ENCODE results near the gene DHRSX. TPM values are rescaled to one million over a fixed set of nuclear protein-coding genes. Genes with fewer than 3 reads are reported as not detected.
"Not testable (repeated sequence)": the region's sequence is repeated elsewhere in the genome, so short reads cannot be mapped to it uniquely, and the experiment has no call there.

DHRSX gene
- polyA plus RNA-seq, 1 donor from 2014 or later = 27.5 TPM

- Mint-ChIP-seq H3K9me3 (no peaks in the 10 kb centered on the region), H3K4me1 (peaks cover 0 to 4% (median 3%) of the 10 kb centered on the region in 3 donors), H3K27ac (no peak overlapping the region), H3K36me3 (peaks cover 4% of the 10 kb centered on the region), H3K27me3 (no peaks in the 10 kb centered on the region), H3K4me3 (no peak overlapping the region)
Observed at GRCh38 chrX:2464677-2465166, 36.1 kb downstream of the DHRSX start.

DNA sequence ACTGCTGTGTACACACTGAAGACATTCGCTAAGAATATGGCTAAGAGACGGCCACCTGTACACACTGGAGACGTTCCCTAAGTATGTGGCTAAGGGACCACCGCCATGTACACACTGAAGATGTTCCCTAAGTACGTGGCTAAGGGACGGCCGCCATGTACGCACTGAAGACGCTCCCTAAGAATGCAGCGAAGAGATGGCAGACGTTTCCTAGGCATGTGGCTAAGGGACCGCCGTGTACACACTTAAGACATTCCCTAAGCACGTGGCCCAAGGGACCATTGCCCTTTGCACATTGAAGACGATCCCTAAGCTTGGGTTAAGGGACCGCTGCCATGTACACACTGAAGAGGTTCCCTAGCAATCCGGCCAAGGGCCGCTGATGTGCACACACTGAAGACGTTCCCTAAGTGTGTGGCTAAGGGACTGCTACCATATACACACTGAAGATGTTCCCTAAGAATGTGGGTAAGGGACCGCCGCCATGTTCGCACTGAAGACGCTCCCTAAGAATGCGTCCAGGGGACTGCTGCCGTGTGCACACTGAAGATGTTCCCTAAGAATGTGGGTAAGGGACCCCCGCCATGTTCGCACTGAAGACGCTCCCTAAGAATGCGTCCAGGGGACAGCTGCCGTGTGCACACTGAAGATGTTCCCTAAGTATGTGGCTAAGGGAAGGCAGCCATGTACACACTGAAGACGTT lies 36.7 kb downstream of the DHRSX start:
- Mint-ChIP-seq H3K27me3 (no peaks in the 10 kb centered on the region), H3K9me3 (no peaks in the 10 kb centered on the region), H3K4me1 (peaks cover 0 to 6% (median 4%) of the 10 kb centered on the region in 3 donors), H3K36me3 (peaks cover 4% of the 10 kb centered on the region), H3K27ac (no peak overlapping the region), H3K4me3 (no peak overlapping the region)

DNA sequence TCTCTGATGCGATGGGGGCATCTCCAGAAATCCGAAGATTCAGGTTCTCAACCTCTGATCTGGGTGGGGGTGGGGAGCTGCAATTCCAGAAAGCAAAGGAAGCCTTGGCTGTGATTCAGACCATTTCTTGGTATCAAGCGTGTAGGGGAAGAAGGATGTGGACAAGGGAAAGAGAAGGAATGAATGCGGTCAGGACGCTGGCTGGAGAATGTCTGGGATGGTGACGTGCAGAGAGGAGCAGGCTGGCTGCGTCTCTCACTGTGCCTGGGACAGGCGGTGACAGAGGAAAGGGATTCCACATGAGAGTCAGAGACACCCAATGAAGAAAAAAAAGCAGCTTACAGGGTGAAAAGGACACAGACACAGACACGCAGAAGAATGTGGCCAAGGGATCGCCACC lies 37.3 kb downstream of the DHRSX start:
- H3K36me3 Mint-ChIP-seq, H3K4me3 Mint-ChIP-seq, H3K4me1 Mint-ChIP-seq, H3K27ac Mint-ChIP-seq, H3K9me3 Mint-ChIP-seq, H3K27me3 Mint-ChIP-seq: not testable (repeated sequence)

- peaks cover 4% of the 10 kb centered on the region for H3K36me3 Mint-ChIP-seq
- no peak overlapping the region for H3K27ac Mint-ChIP-seq
- no peaks in the 10 kb centered on the region for H3K27me3 Mint-ChIP-seq
- H3K9me3 Mint-ChIP-seq = peaks cover 3 to 5% (median 4%) of the 10 kb centered on the region in 3 donors
- H3K4me1 Mint-ChIP-seq = peaks cover 0 to 6% (median 4%) of the 10 kb centered on the region in 3 donors
- H3K4me3 Mint-ChIP-seq = no peak overlapping the region
Observed at GRCh38 chrX:2462780-2463179, 38.0 kb downstream of the DHRSX start.

DNA sequence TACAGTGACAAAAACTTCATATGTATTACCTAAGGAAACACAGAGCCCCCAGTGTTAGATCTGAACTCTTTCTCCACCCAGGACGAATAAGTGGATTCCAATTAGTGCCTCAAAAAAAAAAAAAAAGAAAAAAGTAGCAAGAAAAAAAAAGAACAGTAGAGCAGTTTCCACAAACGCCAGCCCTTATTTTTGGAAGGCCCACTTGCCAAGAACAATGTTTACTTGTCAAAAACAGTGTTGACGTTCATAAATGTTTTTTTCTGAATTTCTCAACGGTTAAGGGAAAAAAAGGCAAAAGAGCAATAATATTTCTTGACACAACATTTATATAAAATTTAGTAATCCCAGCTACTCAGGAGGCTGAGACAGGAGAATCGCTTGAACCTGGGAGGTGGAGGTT lies 38.7 kb downstream of the DHRSX start:
- Mint-ChIP-seq H3K27me3 (no peaks in the 10 kb centered on the region), H3K9me3 (peaks cover 3 to 5% (median 4%) of the 10 kb centered on the region in 3 donors), H3K4me3 (no peak overlapping the region), H3K27ac (peak overlapping the region in 1 of 3 donors; percentile 62), H3K4me1 (peaks cover 0 to 6% (median 2%) of the 10 kb centered on the region in 3 donors), H3K36me3 (peaks cover 1% of the 10 kb centered on the region)

GRCh38 chrX:2461711-2462016 lies 39.1 kb downstream of the DHRSX start:
- Mint-ChIP-seq H3K27me3 (no peaks in the 10 kb centered on the region), H3K4me3 (peak overlapping the region in 1 of 4 donors; percentile 43), H3K36me3 (peaks cover 1% of the 10 kb centered on the region)

DNA sequence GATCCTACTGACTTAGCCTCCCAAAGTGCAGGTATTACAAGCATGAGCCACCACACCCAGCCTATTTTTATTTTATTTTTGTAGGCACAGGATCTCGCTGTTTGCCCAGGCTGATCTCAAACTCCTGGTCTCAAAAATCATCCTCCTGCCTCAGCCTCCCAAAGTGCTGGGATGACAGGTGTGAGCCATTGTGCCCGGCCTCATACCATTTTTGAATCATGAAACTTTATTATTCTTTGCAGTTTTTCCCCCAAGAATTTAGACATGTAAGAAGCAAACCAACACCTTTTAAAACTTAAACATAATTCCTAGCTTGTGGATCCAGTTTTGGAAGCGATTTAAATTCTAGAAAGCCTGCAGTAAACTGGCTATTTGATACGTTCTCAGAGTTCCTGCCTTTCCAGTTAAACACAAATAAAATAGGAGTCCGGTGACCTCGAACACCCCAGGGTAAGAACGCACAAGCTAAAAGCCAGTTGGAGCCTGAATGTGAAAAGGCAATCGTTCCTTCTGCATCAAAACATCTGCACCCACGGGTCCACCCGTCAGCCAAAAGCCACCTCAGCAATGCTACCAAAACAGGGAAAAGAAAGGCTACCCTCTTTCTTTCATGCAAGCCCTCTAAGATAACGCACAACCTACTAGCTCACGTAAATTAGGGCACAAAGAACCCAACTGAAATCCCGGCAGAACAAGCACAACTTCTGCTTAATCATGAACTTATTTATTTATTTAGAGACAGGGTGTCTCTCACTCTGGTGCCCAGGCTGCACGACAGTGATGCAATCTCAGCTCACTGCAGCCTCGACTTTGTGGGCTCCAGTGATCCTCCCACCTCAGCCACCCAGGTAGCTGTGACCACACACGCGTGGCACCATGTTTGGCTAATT lies 39.7 kb downstream of the DHRSX start:
- not testable (repeated sequence) for H3K9me3 Mint-ChIP-seq, H3K4me1 Mint-ChIP-seq, H3K27ac Mint-ChIP-seq, H3K36me3 Mint-ChIP-seq, H3K27me3 Mint-ChIP-seq, H3K4me3 Mint-ChIP-seq

More at GRCh38 chrX:2461711-2462016, 39.1 kb downstream of the DHRSX start:
- Mint-ChIP-seq H3K9me3 (peaks cover 3 to 5% (median 4%) of the 10 kb centered on the region in 3 donors), H3K27ac (peak overlapping the region in 1 of 3 donors; percentile 62), H3K4me1 (peaks cover 0 to 7% (median 2%) of the 10 kb centered on the region in 3 donors)

- peak overlapping the region in 2 of 3 donors; percentile 13 to 69 for H3K27ac Mint-ChIP-seq
Observed at GRCh38 chrX:2460048-2460447, 40.7 kb downstream of the DHRSX start.

DNA sequence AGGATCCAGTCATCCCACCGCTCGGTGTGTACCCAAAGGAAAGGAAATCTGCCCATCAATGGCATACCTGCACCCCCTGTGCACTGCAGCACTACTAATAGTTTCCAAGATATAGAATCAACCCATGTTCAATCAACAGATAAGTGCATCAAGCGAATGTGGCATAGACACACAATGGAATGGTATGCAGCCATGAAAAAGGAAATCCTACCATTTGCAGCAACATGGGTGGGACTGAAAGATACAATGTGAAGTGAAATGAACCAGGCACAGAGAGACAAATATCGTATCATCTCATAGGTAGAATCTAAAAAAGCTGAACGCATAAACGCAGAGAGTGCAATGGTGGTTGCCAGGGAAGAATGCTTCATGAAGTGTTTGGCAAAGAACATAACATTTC lies 42.5 kb downstream of the DHRSX start:
- peaks cover 0 to 5% (median 0%) of the 10 kb centered on the region in 3 donors for H3K4me1 Mint-ChIP-seq
- peaks cover 4% of the 10 kb centered on the region for H3K36me3 Mint-ChIP-seq
- no peak overlapping the region for H3K27ac Mint-ChIP-seq
- peaks cover 3 to 5% (median 4%) of the 10 kb centered on the region in 3 donors for H3K9me3 Mint-ChIP-seq
- no peaks in the 10 kb centered on the region for H3K27me3 Mint-ChIP-seq
- no peak overlapping the region for H3K4me3 Mint-ChIP-seq

More at GRCh38 chrX:2460048-2460447, 40.7 kb downstream of the DHRSX start:
- not testable (repeated sequence) for H3K27me3 Mint-ChIP-seq, H3K4me3 Mint-ChIP-seq, H3K9me3 Mint-ChIP-seq, H3K36me3 Mint-ChIP-seq, H3K4me1 Mint-ChIP-seq

- no peaks in the 10 kb centered on the region for H3K27me3 Mint-ChIP-seq
- H3K27ac Mint-ChIP-seq = no peak overlapping the region
- peaks cover 8% of the 10 kb centered on the region for H3K36me3 Mint-ChIP-seq
- H3K4me1 Mint-ChIP-seq = peaks cover 5% of the 10 kb centered on the region in 3 donors
- peaks cover 3 to 6% (median 5%) of the 10 kb centered on the region in 3 donors for H3K9me3 Mint-ChIP-seq
- H3K4me3 Mint-ChIP-seq = peak overlapping the region in 1 of 4 donors; percentile 6
Observed at GRCh38 chrX:2457289-2458133, 43.3 kb downstream of the DHRSX start.

- H3K4me1 Mint-ChIP-seq, H3K27me3 Mint-ChIP-seq: not testable (repeated sequence)
Observed at GRCh38 chrX:2456091-2456490, 44.7 kb downstream of the DHRSX start.

DNA sequence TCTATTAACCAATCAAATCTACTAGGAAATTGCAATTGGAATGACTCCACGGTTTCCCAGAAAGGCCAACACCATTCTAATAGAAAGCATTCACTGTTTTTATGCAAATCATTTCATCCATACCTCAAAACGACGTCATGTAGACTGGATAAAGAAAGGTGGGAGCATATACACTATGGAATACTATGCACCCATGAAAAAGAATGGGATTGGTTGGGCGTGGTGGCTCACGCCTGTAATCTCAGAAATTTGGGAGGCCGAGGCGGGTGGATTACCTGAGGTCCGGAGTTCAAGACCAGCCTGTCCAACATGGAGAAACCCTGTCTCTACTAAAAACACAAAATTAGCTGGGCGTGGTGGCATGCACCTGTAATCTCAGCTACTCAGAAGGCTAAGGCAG lies 46.2 kb downstream of the DHRSX start:
- H3K36me3 Mint-ChIP-seq = peaks cover 16% of the 10 kb centered on the region
- H3K4me3 Mint-ChIP-seq, H3K4me1 Mint-ChIP-seq, H3K27ac Mint-ChIP-seq, H3K9me3 Mint-ChIP-seq, H3K27me3 Mint-ChIP-seq: not testable (repeated sequence)

More at GRCh38 chrX:2456091-2456490, 44.7 kb downstream of the DHRSX start:
- not testable (repeated sequence) for H3K9me3 Mint-ChIP-seq, H3K27ac Mint-ChIP-seq, H3K4me3 Mint-ChIP-seq
- H3K36me3 Mint-ChIP-seq = peaks cover 13% of the 10 kb centered on the region

GRCh38 chrX:2452799-2453198 lies 48.0 kb downstream of the DHRSX start:
- Mint-ChIP-seq H3K4me1 (peaks cover 5 to 6% (median 5%) of the 10 kb centered on the region in 3 donors), H3K9me3 (peaks cover 0 to 2% (median 0%) of the 10 kb centered on the region in 3 donors), H3K36me3 (peaks cover 16% of the 10 kb centered on the region), H3K4me3 (peak overlapping the region in 1 of 4 donors; percentile 18), H3K27ac (no peak overlapping the region), H3K27me3 (no peaks in the 10 kb centered on the region)

- Mint-ChIP-seq H3K4me1 (peaks cover 5 to 6% (median 5%) of the 10 kb centered on the region in 3 donors), H3K36me3 (peaks cover 16% of the 10 kb centered on the region), H3K27ac (no peak overlapping the region), H3K9me3 (peaks cover 0 to 2% (median 0%) of the 10 kb centered on the region in 3 donors), H3K27me3 (no peaks in the 10 kb centered on the region), H3K4me3 (peak overlapping the region in 1 of 4 donors; percentile 18)
Observed at GRCh38 chrX:2452317-2452784, 48.4 kb downstream of the DHRSX start.

Measured in IgD-negative memory B cell (primary cell).